ENCODE results near the gene FAT1.

The FAT1 gene

DNA sequence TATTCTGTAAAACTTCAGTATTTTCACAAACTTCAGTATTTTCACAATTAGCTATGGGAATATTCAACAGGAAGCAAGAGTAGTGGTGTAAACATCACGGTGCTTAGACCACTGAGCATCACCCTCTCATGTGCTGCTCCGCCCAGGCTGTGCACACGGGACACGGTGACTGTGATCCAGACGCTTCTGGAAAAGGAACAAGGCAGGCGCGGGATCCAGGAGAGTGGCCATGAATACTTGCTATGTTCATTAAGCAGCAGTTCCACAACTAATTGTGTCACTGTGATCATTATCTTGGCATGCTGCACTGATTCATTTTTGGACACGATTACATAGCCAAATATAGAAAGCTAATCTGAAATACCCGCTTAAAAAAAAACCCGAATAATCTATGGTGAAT, 19.6 kb upstream of the FAT1 start:
- Histone ChIP-seq H3K36me3 (no peaks in the 10 kb centered on the region), H3K4me1 (no peaks in the 10 kb centered on the region)

DNA sequence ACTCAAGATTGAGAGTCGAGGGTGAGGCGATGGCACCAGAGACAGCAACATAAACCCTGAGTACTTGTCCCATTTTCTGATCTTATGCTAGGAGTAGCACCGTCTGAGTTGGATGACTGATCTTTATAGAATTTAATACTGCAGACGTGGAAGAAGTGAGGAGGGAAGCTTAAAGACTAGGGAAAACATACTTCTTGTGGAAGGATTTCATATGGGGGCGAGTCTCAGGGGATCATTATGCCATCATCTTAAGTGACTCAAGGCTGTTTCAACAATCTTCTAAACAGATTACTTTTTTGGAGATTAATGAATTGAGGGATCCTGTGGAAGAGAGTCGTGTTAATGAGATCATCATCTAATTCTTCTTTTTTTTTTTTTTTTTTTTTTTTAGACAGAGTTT, 17.2 kb upstream of the FAT1 start:
- Histone ChIP-seq H3K9me3 (no peaks in the 10 kb centered on the region), H3K36me3 (no peaks in the 10 kb centered on the region), H3K4me1 (no peaks in the 10 kb centered on the region), H3K27me3 (0 out of 2 replicates have a peak, but pooled peaks cover 3% of the 10 kb centered on the region), H3K4me3 (ENCODE audit: low read depth, low read length) (no peak overlapping the region)
- no peak for DNase-seq
- TF ChIP-seq, protein P1, sequence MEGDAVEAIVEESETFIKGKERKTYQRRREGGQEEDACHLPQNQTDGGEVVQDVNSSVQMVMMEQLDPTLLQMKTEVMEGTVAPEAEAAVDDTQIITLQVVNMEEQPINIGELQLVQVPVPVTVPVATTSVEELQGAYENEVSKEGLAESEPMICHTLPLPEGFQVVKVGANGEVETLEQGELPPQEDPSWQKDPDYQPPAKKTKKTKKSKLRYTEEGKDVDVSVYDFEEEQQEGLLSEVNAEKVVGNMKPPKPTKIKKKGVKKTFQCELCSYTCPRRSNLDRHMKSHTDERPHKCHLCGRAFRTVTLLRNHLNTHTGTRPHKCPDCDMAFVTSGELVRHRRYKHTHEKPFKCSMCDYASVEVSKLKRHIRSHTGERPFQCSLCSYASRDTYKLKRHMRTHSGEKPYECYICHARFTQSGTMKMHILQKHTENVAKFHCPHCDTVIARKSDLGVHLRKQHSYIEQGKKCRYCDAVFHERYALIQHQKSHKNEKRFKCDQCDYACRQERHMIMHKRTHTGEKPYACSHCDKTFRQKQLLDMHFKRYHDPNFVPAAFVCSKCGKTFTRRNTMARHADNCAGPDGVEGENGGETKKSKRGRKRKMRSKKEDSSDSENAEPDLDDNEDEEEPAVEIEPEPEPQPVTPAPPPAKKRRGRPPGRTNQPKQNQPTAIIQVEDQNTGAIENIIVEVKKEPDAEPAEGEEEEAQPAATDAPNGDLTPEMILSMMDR (IDR thresholded peaks at IDR 0.05; ENCODE audit: low read depth, low read length) = no peak

More for the DNA sequence above, 19.6 kb upstream of the FAT1 start:
- Histone ChIP-seq H3K4me3 (ENCODE audit: low read depth, low read length) (no peak overlapping the region), H3K9me3 (no peaks in the 10 kb centered on the region), H3K27me3 (0 out of 2 replicates have a peak, but pooled peaks cover 3% of the 10 kb centered on the region)
- TF ChIP-seq, protein P1 (IDR thresholded peaks at IDR 0.05; ENCODE audit: low read depth, low read length) = no peak
- no peak for DNase-seq

DNA sequence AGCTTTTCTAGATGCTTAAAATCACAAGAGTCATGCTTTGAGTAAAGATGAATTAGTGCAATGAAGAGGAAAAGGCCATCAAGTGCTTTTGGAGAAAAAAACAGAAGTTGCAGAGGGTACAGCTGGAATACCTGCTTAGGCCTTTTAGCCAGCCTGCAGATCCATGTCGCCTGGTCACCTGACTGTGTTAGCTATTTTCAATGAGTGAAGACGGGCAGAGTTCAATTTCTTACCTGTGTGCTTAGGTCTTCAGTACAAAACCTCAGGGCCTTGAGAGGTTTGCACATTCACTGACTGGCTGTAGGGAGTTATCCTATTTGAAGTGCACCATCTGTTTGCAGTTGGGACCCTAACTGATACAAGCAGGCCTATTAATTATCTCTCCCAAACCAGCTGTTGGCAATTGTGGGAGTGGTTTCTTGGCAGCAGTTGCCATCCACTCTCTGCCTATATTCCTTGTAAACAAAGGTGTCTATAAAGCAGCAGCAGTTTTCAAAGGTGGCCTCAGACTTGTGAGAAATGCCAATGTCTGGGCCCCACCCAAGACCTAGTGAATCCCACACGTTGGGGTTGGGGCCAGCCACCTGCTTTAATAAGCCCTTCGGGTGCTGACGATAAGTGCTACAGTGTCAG, 16.3 kb upstream of the FAT1 start:
- no peaks in the 10 kb centered on the region for H3K4me1 ChIP-seq
- no peaks in the 10 kb centered on the region for H3K9me3 ChIP-seq
- 0 out of 2 replicates have a peak, but pooled peaks cover 3% of the 10 kb centered on the region for H3K27me3 ChIP-seq
- H3K36me3 ChIP-seq = no peaks in the 10 kb centered on the region
- H3K4me3 ChIP-seq (ENCODE audit: low read depth, low read length) = no peak overlapping the region
- TF ChIP-seq, protein P1 (IDR thresholded peaks at IDR 0.05; ENCODE audit: low read depth, low read length) = no peak
- DNase-seq = no peak

DNA sequence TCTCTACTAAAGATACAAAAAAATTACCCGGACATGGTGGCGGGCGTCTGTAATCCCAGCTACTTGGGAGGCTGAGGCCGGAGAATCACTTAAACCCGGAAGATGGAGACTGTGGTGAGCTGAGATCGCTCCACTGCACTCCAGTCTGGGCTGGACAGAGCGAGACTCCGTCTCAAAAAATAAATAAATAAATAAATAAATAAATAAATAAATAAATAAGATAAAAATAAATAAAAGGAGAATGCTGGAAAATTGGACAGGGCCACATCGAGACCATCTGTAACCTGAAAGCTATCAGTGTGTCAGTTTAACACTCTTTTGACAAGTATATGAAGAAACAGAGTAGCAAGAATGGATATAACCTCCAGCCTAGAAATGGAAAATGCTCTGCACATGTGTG, 15.7 kb upstream of the FAT1 start:
- TF ChIP-seq, protein P1 (IDR thresholded peaks at IDR 0.05; ENCODE audit: low read depth, low read length) = no peak
- no peaks in the 10 kb centered on the region for H3K36me3 ChIP-seq
- 0 out of 2 replicates have a peak, but pooled peaks cover 3% of the 10 kb centered on the region for H3K27me3 ChIP-seq
- no peak for DNase-seq
- no peaks in the 10 kb centered on the region for H3K4me1 ChIP-seq
- H3K9me3 ChIP-seq = no peaks in the 10 kb centered on the region
- H3K4me3 ChIP-seq (ENCODE audit: low read depth, low read length) = no peak overlapping the region

DNA sequence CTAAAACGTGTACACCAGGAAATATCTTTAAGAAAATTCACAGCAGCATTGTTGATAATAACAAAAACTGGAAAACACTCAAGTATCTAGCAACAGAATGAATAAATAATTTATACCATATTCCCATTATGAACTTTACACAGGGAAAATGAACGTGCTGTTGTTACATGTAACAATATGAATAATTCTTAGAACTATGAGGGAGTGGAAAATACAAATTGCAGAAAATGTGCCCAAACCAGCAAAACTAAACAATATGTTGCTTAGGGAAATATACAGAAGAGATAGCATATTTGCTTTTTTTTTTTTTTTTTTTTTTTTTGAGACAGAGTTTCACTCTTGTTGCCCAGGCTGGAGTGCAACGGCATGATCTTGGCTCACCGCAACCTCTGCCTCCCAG, 14.8 kb upstream of the FAT1 start:
- H3K4me1 ChIP-seq = no peaks in the 10 kb centered on the region
- H3K27me3 ChIP-seq = 0 out of 2 replicates have a peak, but pooled peaks cover 3% of the 10 kb centered on the region
- TF ChIP-seq, protein P1 (IDR thresholded peaks at IDR 0.05; ENCODE audit: low read depth, low read length) = no peak
- H3K9me3 ChIP-seq = no peaks in the 10 kb centered on the region
- no peak for DNase-seq
- no peaks in the 10 kb centered on the region for H3K36me3 ChIP-seq
- no peak overlapping the region for H3K4me3 ChIP-seq (ENCODE audit: low read depth, low read length)

DNA sequence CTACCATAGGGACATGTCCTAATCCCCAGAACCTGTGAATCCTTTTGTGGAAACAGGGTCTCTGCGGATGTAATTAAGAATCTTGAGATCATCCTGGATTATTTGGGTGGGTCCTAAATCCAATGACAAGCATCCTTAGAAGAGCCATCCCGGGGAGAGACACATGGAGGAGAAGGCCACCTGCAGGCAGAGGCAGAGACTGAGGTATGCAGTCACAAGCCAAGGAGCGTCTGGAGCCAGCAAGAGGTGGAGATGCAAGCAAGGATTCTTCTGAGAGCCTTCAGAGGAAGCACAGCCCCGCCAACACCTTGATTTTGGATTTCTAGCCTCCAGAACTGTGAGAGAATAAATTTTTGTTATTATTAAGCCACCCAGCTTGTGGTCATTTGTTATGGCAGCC, 13.8 kb upstream of the FAT1 start:
- TF ChIP-seq, protein P1 (IDR thresholded peaks at IDR 0.05; ENCODE audit: low read depth, low read length) = no peak
- DNase-seq = no peak
- Histone ChIP-seq H3K27me3 (no peaks in the 10 kb centered on the region), H3K9me3 (no peaks in the 10 kb centered on the region), H3K4me1 (no peaks in the 10 kb centered on the region), H3K4me3 (ENCODE audit: low read depth, low read length) (no peak overlapping the region), H3K36me3 (no peaks in the 10 kb centered on the region)
